ENCODE results near the gene PFKL. TPM values are rescaled to one million over a fixed set of nuclear protein-coding genes. Genes with fewer than 3 reads are reported as not detected.

The PFKL gene
- total RNA-seq, 4 donors from 2014 or later = 94.6 to 155 (median 141) TPM

DNA sequence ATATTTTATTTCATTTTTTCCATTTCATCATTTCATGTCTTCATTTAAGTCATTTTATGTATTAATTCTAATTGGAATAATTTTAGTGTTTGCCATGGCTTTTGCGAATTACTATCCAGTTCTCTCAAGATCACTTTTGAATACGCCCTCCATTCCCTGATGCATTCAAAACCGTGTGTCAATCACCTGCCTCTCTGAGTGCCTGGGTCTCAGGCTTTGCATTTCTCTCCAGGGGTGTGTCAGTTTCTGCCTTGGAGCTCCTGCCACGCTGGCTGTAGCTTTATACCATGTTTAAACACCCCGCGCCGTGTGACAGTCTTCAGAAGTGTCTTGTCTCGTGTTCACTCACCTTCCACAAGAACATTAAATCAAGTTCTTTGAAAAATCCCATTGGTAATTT lies 30.8 kb upstream of the PFKL start:
- H3K27ac ChIP-seq = no peak overlapping the region
- no peaks in the 10 kb centered on the region for H3K27me3 ChIP-seq
- H3K36me3 ChIP-seq = no peaks in the 10 kb centered on the region
- no peaks in the 10 kb centered on the region for H3K9me3 ChIP-seq
- H3K4me1 ChIP-seq = no peaks in the 10 kb centered on the region
- TF ChIP-seq CTCF (IDR thresholded peaks at IDR 0.05) (no peak), POLR2A (IDR thresholded peaks at IDR 0.05) (no peak), EP300 (IDR thresholded peaks at IDR 0.05) (no peak)
- 74 to 87% methylated on average over 8 of the region's 8 CpGs for WGBS, 2 donors
- no peak overlapping the region for H3K4me3 ChIP-seq
- no peak for DNase-seq (ENCODE audit: low spot score in 2 of 2)

GRCh38 chr21:44271558-44272283 lies 28.1 kb upstream of the PFKL start:
- TF ChIP-seq EP300 (IDR thresholded peaks at IDR 0.05) = no peak
- no peaks in the 10 kb centered on the region for H3K4me1 ChIP-seq
- WGBS, 2 donors = 82 to 83% methylated on average over 18 of the region's 18 CpGs
- H3K36me3 ChIP-seq = no peaks in the 10 kb centered on the region
- H3K27ac ChIP-seq = no peak overlapping the region
- peaks cover 0 to 6% (median 0%) of the 10 kb centered on the region in 4 donors for H3K9me3 ChIP-seq
- no peak for DNase-seq (ENCODE audit: low spot score in 2 of 2)
- no peak overlapping the region for H3K4me3 ChIP-seq
- H3K27me3 ChIP-seq = no peaks in the 10 kb centered on the region

DNA sequence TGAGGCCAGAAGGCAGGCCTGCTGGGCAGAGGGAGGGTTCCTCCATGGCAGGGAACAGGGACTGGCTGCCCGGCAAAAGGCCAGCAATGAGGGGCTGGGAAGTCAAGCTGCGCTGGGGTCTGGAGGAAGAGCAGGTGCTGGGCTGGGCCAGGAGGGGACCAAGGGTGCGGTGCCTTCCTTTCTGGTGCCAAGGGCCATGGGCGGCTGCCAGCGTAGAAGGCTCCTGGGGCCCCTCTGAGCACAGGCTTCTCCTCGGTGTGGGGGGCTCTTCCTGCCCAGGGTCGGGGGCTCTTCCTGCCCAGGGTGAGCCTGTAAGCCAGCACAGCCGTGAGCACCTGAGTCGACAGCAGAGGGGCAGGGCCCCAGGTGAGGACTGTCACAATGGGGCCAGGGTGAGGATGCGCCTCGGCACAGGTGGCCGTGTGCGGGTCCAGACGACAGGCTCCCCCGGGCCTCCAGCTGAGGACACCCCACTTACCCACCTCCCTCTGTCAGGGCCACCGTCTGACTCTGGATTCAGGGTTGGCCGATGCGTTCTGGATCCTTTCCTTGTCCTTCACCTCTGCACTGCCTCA lies 27.5 kb upstream of the PFKL start:
- no peak for TF ChIP-seq CTCF (IDR thresholded peaks at IDR 0.05)
- no peak for DNase-seq (ENCODE audit: low spot score in 2 of 2)
- WGBS, 2 donors = 83 to 89% methylated on average over 8 to 17 of the region's 18 CpGs

DNA sequence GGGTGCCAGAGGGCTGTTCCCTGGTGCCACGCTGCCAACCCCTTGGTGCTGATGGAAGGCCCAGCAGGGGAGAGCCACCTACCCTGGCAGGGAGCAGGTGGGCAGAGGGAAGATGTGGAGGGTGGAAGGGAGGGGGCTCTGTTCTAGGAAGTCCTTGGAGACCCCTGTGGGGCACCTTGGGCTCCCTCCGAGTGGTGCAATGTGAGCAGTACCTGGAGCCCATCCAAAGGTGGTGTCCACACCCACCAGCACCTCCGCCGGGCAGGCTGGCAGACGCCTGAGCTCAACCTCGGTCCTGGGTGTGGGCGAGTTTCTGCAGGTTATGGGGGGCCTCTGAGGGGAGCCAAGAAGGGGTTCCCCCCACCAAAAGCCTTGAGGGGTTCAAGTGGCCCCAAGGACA lies 26.8 kb upstream of the PFKL start:
- Histone ChIP-seq H3K9me3 (peaks cover 0 to 6% (median 0%) of the 10 kb centered on the region in 4 donors), H3K27ac (no peak overlapping the region), H3K36me3 (no peaks in the 10 kb centered on the region), H3K4me3 (no peak overlapping the region), H3K4me1 (no peaks in the 10 kb centered on the region), H3K27me3 (no peaks in the 10 kb centered on the region)
- TF ChIP-seq CTCF (IDR thresholded peaks at IDR 0.05) (no peak), POLR2A (IDR thresholded peaks at IDR 0.05) (no peak), EP300 (IDR thresholded peaks at IDR 0.05) (no peak)
- 89 to 90% methylated on average over 7 of the region's 7 CpGs for WGBS, 2 donors
- DNase-seq (ENCODE audit: low spot score in 2 of 2) = no peak

More for the DNA sequence above, 27.5 kb upstream of the PFKL start:
- Histone ChIP-seq H3K27ac (no peak overlapping the region), H3K9me3 (peaks cover 0 to 6% (median 0%) of the 10 kb centered on the region in 4 donors), H3K4me3 (no peak overlapping the region), H3K27me3 (no peaks in the 10 kb centered on the region), H3K36me3 (no peaks in the 10 kb centered on the region), H3K4me1 (no peaks in the 10 kb centered on the region)

GRCh38 chr21:44275041-44275440 lies 24.8 kb upstream of the PFKL start:
- H3K4me1 ChIP-seq = no peaks in the 10 kb centered on the region
- no peak for DNase-seq (ENCODE audit: low spot score in 2 of 2)
- H3K9me3 ChIP-seq = peaks cover 0 to 6% (median 0%) of the 10 kb centered on the region in 4 donors
- no peak for TF ChIP-seq EP300 (IDR thresholded peaks at IDR 0.05)
- no peak for TF ChIP-seq CTCF (IDR thresholded peaks at IDR 0.05)
- TF ChIP-seq POLR2A (IDR thresholded peaks at IDR 0.05) = no peak
- no peak overlapping the region for H3K27ac ChIP-seq
- WGBS, 2 donors = 70 to 86% methylated on average over 5 of the region's 5 CpGs
- no peaks in the 10 kb centered on the region for H3K27me3 ChIP-seq
- H3K36me3 ChIP-seq = no peaks in the 10 kb centered on the region
- no peak overlapping the region for H3K4me3 ChIP-seq

Data from tibial nerve (tissue), 4 donors.